ENCODE data around the gene FRYL. TPM values are rescaled to one million over a fixed set of nuclear protein-coding genes. Genes with fewer than 3 reads are reported as not detected.
A peak's percentile ranks its signal among the peaks of the same experiment; 100 is the strongest.
"Not testable (repeated sequence)": the region's sequence is repeated elsewhere in the genome, so short reads cannot be mapped to it uniquely, and the experiment has no call there.

The FRYL gene
- polyA plus RNA-seq, 1 donor, result 60.6 TPM

DNA sequence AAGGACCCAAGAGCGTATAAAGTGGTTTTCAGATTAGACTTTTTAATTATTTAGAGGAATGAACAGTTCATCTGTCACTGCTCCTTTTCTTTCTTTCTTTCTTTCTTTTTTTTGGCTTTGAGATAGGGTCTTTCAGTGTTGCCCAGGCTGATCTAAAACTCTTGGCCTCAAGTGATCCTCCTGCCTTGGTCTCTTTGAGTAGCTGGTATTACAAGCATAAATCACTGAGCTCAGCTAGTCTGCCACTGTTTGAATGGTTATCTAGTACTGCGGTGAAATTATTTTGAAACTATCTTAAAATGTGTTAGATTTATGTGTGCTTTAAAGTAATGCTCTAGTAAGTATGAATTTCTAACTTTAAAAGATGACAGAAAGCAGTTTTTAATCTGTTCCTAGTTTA is 6.5 kb upstream of the FRYL start:
- no peak for DNase-seq

DNA sequence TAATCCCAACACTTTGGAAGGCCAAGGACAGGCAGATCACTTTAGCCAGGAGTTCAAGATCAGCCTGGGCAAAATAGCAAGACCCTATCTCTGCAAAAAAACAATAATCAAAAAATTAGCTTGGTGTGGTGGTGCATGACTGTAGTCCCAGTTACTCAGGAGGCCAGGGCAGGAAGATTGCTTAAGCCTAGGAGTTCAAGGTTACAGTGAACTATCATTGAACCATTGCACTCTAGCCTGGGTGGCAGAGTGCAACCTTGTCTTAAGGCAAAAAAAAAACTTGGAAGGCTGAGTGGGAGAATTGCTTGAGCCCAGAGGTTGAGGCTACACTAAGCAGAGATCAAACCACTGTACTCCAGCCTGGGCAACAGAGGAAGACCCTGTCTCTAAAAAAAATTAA is 5.2 kb upstream of the FRYL start:
- no peak for DNase-seq

DNA sequence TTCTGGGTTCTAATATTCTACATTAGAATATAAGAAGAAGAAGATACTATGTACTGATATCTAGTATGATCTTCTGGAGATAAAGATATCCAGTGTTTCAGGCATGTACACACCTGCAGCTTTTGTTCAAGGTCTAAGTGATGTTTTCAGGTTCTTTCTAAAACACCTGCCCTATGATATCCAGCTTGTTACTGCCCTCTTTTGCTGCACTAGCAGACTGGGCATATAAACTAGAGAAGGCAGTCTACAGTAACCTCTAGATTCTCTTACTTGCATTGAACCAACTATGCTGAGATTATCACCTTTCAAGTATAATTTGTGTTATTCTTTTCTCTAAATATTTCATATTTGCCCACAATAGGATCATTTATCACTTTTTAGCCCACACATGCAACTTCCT is 1.9 kb upstream of the FRYL start:
- DNase-seq, result no peak

DNA sequence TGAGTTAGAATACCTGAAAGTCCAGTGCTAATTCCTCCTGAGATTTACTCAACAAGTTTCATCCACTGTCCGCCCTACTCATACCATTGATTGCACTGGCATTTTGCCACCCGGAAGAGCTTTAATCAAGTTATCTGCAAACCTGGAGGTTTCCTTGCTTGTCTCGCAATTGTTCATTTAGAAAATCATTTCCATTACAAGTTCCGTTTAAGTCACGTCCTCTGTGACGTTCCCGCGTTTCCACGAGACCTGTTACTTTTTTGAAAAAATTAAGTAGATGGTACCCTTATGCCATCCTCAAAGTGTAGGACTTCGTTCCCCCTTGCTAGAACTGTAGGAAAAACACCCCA is 761 bp upstream of the FRYL start:
- peak; percentile 59 for DNase-seq

DNA sequence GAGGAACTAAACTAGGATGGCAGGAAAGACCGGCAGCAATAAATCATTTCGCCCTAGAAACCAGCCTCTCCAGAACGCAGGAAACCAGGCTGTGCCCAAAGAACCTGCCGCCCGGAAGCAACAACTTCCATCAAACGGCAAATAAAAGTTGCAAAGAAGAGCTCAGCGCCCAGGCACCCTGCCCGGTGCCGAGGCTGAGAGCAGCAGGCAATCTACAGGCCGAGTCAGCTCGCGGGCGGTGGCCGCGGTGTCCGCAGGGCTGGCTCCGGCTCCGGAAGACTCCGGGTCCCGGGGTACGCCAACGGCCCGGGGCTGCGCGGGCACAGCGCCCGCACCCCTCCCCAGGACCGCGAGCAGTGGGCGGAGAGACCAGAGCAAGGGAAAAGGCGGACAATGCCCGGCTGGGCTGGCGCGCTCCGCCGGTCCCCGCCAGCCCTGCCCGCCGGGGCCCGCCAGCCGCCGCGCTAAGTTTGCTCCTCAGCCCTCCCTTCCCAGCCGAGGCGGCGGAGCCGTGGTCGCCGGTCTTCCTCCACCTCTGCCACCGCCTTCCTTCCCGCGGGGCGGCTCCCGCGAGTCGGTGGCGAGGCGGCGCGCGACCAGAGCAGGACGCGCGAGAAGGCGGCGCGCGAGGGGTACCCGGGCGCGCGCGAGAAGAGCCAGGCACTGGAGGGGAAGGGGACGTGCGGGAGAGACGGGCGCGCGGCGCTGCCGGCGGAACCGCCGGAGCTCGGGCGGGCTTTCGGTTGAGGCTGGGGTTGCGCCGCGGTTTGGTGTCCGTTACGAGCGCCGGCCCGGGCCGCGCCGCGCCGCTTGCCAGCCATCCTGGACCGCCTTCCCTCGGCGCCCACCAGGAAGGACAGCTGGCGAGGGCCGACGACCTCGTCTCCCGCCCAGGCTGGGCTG is 733 bp downstream of the FRYL start:
- peak; percentile 73 for DNase-seq

DNA sequence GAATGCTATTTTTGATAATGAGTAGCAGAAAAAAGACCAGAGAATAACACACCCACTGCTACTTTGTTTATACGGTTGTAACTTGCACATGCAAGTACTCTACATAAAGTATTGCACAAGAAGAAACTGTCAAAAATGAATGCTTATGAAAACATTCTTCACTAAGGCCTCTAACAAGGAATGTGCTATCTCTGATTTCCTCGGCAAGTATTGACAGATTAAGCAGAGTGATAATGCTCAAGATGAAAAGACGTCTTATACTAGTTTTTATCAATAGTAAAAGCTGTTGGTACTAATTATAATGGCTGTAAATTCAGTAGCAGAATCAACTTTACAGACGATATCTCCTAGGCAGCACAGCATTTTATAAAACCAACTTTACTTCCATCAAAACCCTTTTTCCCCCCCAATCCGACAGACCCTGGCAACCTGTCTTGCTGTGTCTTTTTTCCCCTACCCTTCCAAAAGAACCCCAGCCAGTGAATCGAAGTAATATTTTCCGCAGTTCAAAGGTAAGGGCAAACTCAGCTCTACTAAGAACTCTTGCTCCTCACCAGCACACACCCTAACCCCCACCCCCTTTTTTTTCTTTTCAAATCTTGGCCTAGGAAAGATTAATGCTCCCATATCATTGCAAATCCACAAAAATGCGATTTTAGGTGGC is 1.5 kb downstream of the FRYL start:
- no peak for DNase-seq

DNA sequence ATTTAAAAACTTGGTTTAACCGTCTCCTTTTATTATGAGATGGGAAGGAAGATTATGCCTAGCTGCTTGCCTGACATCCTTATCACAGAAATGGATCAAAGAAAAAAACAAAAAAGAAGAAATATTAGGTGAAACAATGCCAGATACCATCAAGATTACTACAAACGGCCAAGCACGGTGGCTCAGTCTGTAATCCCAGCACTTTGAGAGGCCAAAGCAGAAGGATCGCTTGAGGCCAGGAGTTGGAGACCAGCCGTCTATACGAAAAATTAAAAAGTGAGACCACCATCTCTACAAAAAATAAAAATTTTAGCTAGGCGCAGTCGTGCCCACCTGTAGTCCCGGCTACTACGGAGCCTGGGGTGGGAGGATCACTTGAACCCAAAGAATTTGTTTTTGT is 2.3 kb downstream of the FRYL start:
- no peak for DNase-seq

DNA sequence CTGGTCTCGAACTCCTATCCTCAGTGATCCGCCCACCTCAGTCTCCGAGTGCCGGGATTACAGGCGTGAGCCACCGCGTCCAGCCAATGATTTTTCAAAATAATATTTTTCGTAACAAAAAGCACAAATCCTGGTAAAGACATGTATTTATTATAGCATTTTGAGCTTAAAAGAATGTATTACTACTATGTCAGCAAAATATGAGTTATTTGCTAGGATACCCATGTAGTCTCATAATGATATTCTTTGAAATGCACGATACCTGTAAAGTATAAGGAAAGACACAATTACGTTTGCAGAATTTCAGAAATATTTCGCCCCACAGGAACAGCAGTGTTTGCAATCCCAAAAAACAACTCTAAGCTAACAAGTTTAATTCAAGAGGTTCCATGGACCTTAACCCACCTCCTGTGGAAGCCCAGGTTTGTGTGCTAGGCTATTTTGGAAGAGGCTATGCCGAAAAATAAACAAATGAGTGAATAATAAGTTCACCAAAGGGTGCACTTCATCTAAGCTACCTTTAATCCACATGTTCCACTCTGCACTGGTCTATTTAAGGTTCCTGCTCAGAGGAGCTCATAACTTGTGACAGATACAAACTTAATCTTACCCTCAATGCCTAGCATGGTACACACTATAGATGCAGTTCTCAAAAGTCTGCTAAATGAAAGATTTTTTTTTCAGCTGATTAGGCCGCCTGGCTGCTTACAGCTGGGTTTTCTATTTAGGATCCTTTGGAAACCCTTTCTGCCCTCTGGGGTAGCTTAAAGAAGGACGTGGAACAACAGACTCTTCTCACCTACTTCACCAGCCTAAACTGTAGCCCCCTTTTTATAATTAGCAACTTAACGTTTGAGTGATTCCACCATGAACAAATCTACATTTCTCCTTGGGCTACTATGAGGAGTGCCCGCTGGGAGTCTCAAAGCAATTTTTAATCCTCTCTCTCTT is 5.0 kb downstream of the FRYL start:
- no peak for DNase-seq

DNA sequence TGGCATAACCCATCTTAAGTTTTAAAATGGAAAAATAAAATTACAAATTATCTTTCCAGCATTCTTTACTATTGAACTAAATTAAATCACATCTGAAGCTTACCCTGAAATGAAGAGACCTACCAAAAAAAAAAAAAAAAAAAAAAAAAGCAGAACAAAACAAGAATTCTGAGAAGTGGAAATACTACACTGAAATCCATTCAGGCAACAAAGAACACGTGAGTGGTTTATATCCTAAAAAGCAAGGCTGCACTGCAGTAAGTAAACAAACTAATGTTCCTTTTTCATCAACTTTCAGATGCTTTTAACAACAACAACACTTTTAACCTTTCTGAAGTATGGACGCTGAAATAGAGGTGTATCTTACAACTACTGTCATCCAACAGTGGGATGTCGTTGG is 7.5 kb downstream of the FRYL start:
- no peak for DNase-seq

DNA sequence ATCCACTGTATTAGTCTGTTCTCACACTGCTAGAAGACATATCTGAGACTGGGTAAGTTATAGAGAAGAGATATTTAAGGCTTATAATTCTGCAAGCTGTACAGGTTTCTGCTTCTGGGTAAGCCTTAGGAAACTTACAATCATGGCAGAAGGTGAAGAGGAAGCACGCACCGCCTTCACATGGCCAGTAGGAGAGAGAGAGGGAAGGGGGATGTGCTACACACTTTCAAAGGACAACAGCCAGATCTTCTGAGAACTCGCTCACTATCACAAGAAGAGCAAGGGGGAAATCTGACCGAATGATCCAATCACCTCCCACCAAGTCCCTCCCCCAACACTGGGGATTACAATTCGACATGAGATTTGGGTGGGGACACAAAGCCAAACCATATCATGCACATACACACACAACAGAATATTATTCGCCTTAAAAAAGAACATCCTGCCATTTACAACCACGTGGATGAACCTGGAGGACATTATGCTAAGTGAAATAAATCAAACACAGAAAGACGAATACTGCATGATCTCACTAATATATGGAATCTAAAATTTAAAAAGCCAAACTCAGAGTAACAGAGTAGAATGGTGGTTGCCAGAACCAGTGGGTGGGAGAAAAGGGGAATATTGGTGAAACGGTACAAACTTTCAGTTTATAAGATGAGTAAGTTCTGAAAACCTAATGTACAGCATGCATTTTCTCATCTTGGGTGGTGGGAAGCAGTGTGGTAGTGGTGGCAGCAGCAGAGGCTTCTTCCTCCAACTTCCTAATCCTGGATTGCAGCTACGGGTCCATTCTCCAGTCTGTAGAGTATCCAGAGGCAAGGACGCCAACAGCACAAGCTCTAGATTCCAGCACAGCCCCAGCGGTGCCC is 12.8 kb downstream of the FRYL start:
- no peak for DNase-seq

DNA sequence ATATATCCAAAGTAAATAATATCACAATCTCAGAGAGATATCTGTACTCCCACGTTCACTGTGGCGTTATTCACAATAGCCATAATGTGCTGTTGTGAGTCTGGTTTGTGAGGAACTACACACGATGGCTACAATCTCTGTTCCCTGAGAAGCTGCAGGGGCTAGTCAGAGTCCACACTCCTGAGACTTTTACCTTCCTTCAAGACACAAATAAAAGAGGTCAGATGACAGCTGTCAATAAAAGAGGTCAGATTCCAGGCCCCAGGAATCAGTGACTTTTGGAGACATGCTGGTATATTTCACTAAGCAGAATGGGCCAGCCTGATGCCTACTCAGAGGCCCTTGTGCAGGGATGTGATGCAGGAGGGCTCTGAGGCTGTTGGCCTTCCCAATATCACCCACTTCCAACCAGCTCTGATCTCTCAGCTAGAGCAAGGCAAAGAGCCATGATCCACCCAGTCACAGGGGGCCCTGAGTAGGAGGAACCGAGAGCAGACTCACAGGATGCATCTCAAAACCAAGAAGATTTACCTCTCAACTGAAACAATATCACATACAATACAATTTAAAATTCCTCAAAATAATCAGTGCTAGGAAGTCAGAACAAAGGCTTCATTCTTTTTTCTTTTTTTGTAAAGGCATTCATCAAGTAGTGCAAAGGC is 13.8 kb downstream of the FRYL start:
- DNase-seq, result no peak

DNA sequence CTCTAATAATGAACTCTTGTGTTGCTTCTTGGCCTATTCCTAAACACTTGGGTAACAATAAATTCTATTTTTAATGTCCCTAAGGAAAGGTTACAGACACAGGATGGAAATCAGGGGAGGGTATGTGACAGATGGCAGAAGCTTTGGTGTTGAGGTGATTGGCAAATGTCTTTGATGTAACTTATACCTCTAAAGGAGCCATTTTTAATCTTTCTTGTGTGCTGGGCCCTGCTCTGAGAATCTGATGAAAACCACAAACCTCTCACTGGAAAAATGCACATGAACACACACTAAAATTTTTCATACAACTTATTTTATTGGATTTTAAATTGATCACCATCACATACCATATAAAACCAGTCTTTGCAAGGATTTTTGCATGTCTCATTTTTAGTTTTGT is 17.7 kb downstream of the FRYL start:
- no peak for DNase-seq

DNA sequence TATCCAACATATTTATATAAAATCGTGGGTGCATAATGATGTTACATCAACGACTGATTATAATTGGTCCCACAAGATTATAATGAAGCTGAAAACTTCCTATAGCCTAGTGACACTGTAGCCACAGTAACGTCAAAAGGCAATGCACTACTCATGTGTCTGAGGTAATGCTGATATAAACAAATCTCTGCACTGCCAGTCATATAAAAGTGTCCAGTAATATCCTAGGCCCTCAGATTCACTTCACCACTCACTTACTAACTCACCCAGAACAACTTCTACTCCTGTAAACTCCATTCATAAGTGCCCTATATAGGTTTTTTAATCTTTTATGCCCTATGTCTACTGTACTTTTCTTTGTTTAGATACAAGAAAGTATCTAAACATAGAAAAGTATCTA is 18.8 kb downstream of the FRYL start:
- DNase-seq, result no peak

DNA sequence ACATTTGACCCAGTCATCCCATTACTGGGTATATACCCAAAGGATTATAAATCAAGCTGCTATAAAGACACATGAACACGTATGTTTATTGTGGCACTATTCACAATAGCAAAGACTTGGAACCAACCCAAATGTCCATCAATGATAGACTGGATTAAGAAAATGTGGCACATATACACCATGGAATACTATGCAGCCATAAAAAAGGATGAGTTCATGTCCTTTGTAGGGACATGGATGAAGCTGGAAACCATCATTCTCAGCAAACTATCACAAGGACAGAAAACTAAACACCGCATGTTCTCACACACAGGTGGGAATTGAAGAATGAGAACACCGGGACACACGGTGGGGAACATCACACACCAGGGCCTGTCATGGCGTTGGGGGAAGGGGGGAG is 21.4 kb downstream of the FRYL start:
- DNase-seq, result not testable (repeated sequence)

DNA sequence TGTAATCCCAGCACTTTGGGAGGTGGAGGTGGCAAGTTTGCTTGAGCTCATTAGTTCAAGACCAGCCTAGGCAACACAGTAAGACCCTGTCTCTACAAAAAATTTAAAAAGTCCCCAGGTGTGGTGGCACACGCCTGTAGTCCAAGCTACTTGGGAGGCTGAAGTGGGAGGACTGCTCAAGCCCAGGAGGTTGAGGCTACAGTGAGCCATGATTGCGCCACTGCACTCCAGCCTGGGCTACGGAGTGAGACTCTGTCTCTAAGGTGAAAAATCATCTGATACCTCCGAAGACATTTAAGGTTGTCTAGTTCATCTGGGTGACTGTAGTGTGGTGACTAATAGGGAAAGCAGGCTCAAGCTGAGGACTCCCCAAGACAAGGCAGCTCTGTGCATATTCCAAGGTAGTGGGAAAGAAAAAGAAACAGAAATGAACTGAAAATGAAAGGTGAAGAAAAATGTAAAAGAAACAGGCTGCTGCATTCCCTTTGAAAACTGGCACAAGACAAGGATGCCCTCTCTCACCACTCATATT is 23.3 kb downstream of the FRYL start:
- DNase-seq, result no peak

DNA sequence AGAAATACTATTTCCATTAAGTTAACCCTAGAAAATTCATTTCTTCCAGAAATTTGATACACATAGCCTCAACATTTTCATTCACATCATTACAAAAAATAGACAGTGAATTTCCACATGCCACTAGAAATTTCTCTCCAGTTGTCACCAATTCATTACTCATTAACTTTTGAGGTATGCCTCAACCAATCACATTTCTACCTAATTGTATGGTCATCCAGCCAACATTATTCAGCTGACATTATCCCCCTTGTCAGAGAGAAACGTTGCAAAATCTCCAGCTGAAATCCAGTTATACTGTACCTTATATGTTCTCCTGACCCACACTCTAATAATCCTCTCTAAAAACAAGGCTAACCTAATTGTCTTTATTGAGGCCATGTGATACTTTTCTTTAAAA is 24.8 kb downstream of the FRYL start:
- DNase-seq, result no peak

DNA sequence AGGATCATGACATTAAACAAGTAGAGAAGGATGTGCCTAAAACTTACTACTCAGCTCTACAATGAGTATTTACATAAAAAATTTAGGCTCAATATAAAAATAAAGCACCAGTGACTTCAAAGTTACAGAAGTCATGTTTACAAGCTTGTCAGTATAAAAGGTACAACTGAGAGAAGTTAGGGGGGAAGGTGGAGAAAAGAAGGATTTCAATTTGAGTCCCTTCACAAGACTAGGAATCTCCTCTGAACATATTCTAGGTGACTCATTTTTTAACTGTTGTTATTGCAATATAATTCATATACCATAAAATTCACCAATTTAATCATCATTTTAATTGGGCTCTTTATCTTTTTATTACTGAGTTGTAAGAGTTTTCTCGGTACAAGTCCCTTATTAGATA is 26.9 kb downstream of the FRYL start:
- DNase-seq, result no peak

DNA sequence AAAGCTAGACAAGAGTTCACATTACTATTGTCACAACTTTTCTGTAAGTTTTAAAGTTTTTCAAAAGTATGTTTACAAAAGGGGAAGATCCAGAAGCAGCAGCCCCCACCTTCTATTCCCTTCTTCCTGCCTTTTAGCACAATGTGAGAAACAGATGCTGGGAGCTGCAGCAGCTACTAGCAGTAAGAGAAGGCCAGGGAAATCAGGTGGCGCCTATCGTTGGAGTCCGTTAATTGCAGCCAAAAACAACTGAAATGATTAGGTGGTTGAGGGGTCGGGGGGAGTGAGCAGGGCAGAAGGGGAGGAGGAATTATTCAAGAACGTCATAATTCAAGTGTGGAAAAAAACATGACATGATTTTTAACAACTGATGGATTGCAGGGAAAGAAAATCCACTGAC is 27.4 kb downstream of the FRYL start:
- no peak for DNase-seq

DNA sequence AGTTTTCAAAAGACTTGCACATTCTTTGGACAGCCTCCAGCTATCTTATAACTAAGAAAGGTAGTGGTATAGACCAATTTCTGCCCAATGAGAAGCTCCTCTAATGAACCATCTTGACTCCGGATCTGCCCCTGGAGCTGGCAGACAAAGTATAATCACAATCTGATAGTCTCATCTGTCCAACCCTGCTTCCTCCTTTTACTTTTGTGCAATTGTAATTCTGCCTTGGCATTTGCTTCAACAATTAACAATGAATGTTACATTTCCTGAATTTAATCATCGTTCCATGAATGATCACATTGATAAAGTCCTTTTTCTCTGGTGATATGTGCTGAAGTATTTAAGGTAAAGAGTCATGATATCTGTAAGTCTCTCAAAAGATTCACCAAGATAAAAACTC is 27.8 kb downstream of the FRYL start:
- no peak for DNase-seq

DNA sequence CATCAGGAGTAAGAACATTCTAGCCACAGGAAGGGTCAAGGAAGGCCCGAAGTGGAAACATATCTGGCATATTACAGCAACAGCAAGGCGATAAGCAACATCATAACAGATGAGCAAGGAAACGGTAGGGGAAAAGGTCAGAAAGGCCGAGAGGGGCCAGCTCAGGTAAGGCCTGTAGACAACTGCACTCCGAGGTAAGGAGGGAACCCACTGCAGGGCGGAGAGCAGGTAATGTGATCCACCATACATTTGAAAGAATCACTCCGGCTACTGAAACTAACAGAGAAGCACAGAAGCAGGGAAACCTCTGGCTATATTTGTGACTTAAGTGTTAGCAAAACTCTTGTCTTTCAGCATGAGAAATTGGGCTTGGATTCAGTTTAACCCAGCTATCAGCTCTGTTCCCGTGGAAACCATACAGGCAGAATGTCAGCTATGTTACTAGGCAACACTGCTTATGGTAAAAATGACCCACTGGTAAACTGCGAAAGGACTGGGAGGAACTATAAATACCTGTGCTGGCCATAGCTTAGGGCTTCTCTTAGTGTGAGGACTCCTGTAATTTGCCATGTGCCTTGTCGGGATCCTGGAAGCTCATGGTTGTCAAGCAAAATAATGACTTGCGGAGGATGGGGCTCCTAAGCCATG is 31.0 kb downstream of the FRYL start:
- no peak for DNase-seq
